Mesendoderm (in vitro differentiated cells): ENCODE data around the gene MRPS18B.

Source experiments
- DNase-seq: peaks from one replicate; pipeline ENCODE4 v3.0.0; 2013
- H2AK5ac ChIP-seq: 2 replicates; pipeline ENCODE4 v1.6.1; 2013; ENCODE audit warnings: low read length, inconsistent platforms
- H2BK120ac ChIP-seq: 2 replicates; pipeline ENCODE4 v1.6.1; 2013; ENCODE audit warnings: low read depth, mild to moderate bottlenecking, low read length, moderate library complexity, mixed read lengths
- H2BK15ac ChIP-seq: replicated peaks from 2 replicates; pipeline ENCODE4 v1.6.1; 2013; ENCODE audit warnings: low read depth, mild to moderate bottlenecking, moderate library complexity
- H2BK5ac ChIP-seq: 2 replicates; pipeline ENCODE4 v1.6.1; 2013; ENCODE audit warnings: low read length, inconsistent platforms
- H3K18ac ChIP-seq: 2 replicates; pipeline ENCODE4 v1.6.1; 2013; ENCODE audit warnings: mild to moderate bottlenecking, low read length, mixed read lengths
- H3K23ac ChIP-seq: one replicate; pipeline ENCODE4 v1.6.1; 2013; ENCODE audit warnings: low read length
- H3K27ac ChIP-seq: 2 replicates; pipeline ENCODE4 v1.5.1; 2013; ENCODE audit warnings: low read depth, mild to moderate bottlenecking, inconsistent platforms, low read length, moderate library complexity
- H3K27me3 ChIP-seq: 2 replicates; pipeline ENCODE4 v1.6.1; 2013; ENCODE audit warnings: low read length, control low read depth, mild to moderate bottlenecking, inconsistent platforms; ENCODE audit not compliant: insufficient read depth, poor library complexity
- H3K36me3 ChIP-seq: 2 replicates; pipeline ENCODE4 v1.6.1; 2013; ENCODE audit warnings: low read length, inconsistent platforms; ENCODE audit not compliant: control insufficient read depth, insufficient read depth
- H3K4ac ChIP-seq: one replicate; pipeline ENCODE4 v1.6.1; 2013; ENCODE audit warnings: low read depth, mild to moderate bottlenecking, low read length, moderate library complexity
- H3K4me1 ChIP-seq: 2 replicates; pipeline ENCODE4 v1.6.1; 2013; ENCODE audit warnings: low read depth, low read length, inconsistent platforms; ENCODE audit not compliant: control insufficient read depth
- H3K4me2 ChIP-seq: 2 replicates; pipeline ENCODE4 v1.6.1; 2013; ENCODE audit warnings: low read length
- H3K4me3 ChIP-seq: 2 replicates; pipeline ENCODE4 v1.5.1; 2013; ENCODE audit warnings: mild to moderate bottlenecking, low read length
- H3K56ac ChIP-seq: one replicate; pipeline ENCODE4 v1.6.1; 2013; ENCODE audit warnings: low read length
- H3K79me1 ChIP-seq: 2 replicates; pipeline ENCODE4 v1.6.1; 2013; ENCODE audit warnings: low read length, inconsistent platforms
- H3K79me2 ChIP-seq: 2 replicates; pipeline ENCODE4 v1.6.1; 2013; ENCODE audit warnings: mild to moderate bottlenecking, low read length; ENCODE audit not compliant: control insufficient read depth, insufficient read depth
- H3K9ac ChIP-seq: 2 replicates; pipeline ENCODE4 v1.6.1; 2013; ENCODE audit warnings: low read length, inconsistent platforms
- H4K5ac ChIP-seq: one replicate; pipeline ENCODE4 v1.6.1; 2013; ENCODE audit warnings: low read length
- H4K8ac ChIP-seq: one replicate; pipeline ENCODE4 v1.6.1; 2013; ENCODE audit warnings: low read depth, mild to moderate bottlenecking, control low read depth, low read length, moderate library complexity
- WGBS: extraction: QIAGEN DNeasy Blood & Tissue Kit; methylation state at CpG from one replicate; pipeline ENCODE4 v1.1.7; 2013; ENCODE audit warnings: low lambda C conversion rate, missing lambda C conversion rate; ENCODE audit not compliant: insufficient coverage; ENCODE audit errors: extremely low coverage; 5-methylcytosine and 5-hydroxymethylcytosine counted together

The MRPS18B gene

DNA sequence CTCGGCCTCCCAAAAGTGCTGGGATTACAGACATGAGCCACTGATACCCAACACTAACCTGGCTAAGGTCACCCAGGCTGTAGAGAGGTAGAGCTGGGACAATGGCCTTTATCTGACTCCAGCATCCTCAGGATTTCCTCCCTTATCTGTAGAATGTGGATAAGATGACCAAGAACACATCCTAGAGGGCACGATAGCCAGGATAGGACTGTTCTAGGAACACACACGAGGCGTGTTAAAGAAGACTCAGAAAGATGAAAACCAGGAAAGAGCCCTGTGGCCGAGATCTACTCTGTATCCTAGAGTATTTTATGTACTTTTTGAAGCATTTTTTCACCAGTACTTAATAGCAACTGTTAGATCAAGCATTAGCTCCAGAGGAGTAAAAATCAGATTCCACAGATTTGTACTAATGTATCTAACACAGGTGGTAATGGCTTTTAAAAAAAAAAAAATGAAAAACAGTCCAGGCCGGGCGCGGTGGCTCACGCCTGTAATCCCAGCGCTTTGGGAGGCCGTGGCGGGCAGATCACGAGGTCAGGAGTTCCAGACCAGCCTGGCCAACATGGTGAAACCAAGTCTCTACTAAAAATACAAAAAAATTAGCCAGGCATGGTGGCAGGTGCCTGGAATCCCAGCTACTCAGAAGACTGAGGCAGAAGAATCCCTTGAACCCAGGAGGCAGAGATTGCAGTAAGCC lies 17.9 kb upstream of the MRPS18B start:
- Histone ChIP-seq H3K4me1 (no peaks in the 10 kb centered on the region), H2BK15ac (no peak overlapping the region), H2BK5ac (no peak overlapping the region), H3K56ac (no peak overlapping the region), H3K4me2 (no peak overlapping the region), H3K79me2 (no peaks in the 10 kb centered on the region), H2BK120ac (no peak overlapping the region), H3K9ac (no peak overlapping the region), H3K23ac (no peak overlapping the region), H3K27me3 (no peaks in the 10 kb centered on the region), H3K36me3 (peaks cover 26% of the 10 kb centered on the region), H3K4me3 (no peak overlapping the region), H3K79me1 (no peaks in the 10 kb centered on the region), H4K8ac (no peak overlapping the region), H3K4ac (no peak overlapping the region), H2AK5ac (no peak overlapping the region), H3K18ac (no peak overlapping the region), H3K27ac (no peak overlapping the region), H4K5ac (no peak overlapping the region)
- WGBS = no CpG with 5 or more reads among the region's 13 CpGs
- DNase-seq = peak; percentile 65

DNA sequence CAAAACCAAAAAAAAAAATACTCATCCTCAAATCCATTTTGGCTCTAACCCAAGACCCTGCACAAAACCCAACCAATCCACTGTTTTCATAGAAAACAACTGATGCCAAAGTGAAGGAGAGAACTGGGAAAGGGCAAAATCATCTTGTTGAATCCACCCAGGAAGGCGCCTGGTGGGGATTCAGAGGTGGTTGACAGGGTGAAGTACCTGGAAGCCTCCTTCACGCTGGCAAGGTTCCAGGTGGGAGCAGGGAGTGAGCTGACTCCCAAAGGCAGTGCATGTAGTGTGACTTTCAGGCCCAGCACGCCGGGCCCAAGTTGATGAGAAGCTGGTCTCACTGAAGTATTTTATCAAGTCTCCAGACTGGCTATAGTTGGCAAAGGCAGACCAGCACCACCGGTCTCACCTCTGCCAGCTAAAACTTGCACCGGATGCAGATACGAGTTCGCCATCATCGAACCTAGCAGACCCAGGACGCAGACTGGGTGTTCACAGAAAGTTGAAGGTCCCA lies 17.1 kb upstream of the MRPS18B start:
- H3K27me3 ChIP-seq = no peaks in the 10 kb centered on the region
- no peak overlapping the region for H2BK120ac ChIP-seq
- H2BK5ac ChIP-seq = no peak overlapping the region
- no peak overlapping the region for H2BK15ac ChIP-seq
- DNase-seq = no peak
- no peaks in the 10 kb centered on the region for H3K4me1 ChIP-seq
- no peak overlapping the region for H3K4ac ChIP-seq
- no peak overlapping the region for H2AK5ac ChIP-seq
- WGBS = no CpG with 5 or more reads among the region's 10 CpGs
- no peak overlapping the region for H4K5ac ChIP-seq
- no peak overlapping the region for H3K56ac ChIP-seq
- no peak overlapping the region for H3K18ac ChIP-seq
- H3K4me2 ChIP-seq = no peak overlapping the region
- H3K79me2 ChIP-seq = no peaks in the 10 kb centered on the region
- H3K36me3 ChIP-seq = peaks cover 30% of the 10 kb centered on the region
- no peak overlapping the region for H4K8ac ChIP-seq
- H3K79me1 ChIP-seq = no peaks in the 10 kb centered on the region
- H3K9ac ChIP-seq = no peak overlapping the region
- no peak overlapping the region for H3K23ac ChIP-seq
- H3K27ac ChIP-seq = no peak overlapping the region
- H3K4me3 ChIP-seq = no peak overlapping the region

DNA sequence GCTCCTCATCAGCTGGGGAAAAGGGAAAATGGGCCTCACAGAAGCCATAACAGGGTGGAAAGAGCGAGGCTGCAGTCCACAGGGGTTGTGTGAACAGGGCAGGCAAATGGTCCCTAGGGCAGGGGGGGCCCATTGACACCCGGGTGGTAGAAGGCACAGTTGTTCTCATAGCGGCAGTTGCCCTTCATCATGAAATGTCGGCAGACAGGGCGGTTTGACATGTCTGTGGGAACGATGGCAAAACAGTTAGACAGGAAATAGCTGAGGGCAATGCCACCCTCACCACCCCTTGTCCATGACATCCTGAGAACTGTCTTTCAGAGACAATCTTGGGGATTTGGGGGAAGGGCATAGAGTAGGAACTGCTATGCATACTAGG lies 16.2 kb upstream of the MRPS18B start:
- Histone ChIP-seq H3K36me3 (peaks cover 37% of the 10 kb centered on the region), H2AK5ac (no peak overlapping the region)
- WGBS = no CpG with 5 or more reads among the region's 6 CpGs

DNA sequence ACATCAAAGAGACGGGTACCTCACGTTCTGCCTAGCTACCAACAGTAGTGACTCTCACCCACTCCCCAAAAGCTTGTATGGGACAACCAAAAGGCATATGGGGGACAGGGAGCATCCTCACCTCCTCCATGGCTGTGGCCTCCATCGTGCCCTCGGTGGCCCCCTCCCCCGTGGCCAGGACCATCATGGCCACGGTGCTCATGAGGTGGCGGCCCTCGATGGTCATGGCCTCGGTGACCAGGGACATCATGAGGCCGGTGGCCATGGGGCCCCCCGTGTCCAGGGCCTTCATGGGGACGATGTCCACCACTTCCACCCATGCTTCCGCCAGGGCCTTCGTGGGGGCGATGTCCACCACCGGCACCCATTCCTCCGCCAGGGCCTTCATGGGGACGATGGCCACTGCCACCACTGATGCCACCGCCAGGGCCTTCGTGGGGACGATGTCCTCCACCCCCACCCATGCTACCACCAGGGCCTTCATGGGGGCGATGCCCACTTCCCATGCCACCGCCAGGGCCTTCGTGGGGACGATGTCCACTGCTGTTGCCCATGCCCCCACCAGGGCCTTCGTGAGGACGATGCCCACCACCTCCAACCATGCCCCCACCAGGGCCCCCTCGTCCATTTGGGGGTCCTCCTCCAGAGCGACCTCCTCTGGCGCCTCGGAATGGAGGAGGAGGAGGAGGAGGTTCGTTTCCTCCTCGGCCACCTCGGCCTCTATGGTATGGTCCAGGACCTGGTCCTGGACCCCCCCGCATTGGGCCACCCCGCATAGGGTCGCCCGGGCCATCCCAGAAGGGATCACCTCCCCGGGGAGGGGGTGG lies 15.6 kb upstream of the MRPS18B start:
- Histone ChIP-seq H3K79me1 (peaks cover 2% of the 10 kb centered on the region), H3K27me3 (no peaks in the 10 kb centered on the region), H2AK5ac (no peak overlapping the region), H3K79me2 (no peaks in the 10 kb centered on the region), H2BK5ac (no peak overlapping the region), H3K9ac (no peak overlapping the region), H3K36me3 (peaks cover 39% of the 10 kb centered on the region), H3K4ac (no peak overlapping the region), H3K4me2 (no peak overlapping the region), H3K4me3 (no peak overlapping the region), H3K18ac (no peak overlapping the region), H4K5ac (no peak overlapping the region), H3K23ac (no peak overlapping the region), H2BK120ac (no peak overlapping the region), H4K8ac (no peak overlapping the region), H3K56ac (no peak overlapping the region), H2BK15ac (no peak overlapping the region), H3K4me1 (no peaks in the 10 kb centered on the region), H3K27ac (no peak overlapping the region)
- no peak for DNase-seq
- WGBS = no CpG with 5 or more reads among the region's 39 CpGs

More for the DNA sequence above, 16.2 kb upstream of the MRPS18B start:
- H3K23ac ChIP-seq = no peak overlapping the region
- no peak overlapping the region for H3K18ac ChIP-seq
- no peak overlapping the region for H4K8ac ChIP-seq
- no peak overlapping the region for H4K5ac ChIP-seq
- H3K56ac ChIP-seq = no peak overlapping the region
- no peak overlapping the region for H2BK120ac ChIP-seq
- H3K79me1 ChIP-seq = peaks cover 2% of the 10 kb centered on the region
- H3K27ac ChIP-seq = no peak overlapping the region
- no peaks in the 10 kb centered on the region for H3K27me3 ChIP-seq
- no peak overlapping the region for H3K4ac ChIP-seq
- H3K79me2 ChIP-seq = no peaks in the 10 kb centered on the region
- DNase-seq = no peak
- no peak overlapping the region for H3K4me3 ChIP-seq
- H3K4me1 ChIP-seq = no peaks in the 10 kb centered on the region
- H2BK15ac ChIP-seq = no peak overlapping the region
- no peak overlapping the region for H2BK5ac ChIP-seq
- no peak overlapping the region for H3K9ac ChIP-seq
- no peak overlapping the region for H3K4me2 ChIP-seq

DNA sequence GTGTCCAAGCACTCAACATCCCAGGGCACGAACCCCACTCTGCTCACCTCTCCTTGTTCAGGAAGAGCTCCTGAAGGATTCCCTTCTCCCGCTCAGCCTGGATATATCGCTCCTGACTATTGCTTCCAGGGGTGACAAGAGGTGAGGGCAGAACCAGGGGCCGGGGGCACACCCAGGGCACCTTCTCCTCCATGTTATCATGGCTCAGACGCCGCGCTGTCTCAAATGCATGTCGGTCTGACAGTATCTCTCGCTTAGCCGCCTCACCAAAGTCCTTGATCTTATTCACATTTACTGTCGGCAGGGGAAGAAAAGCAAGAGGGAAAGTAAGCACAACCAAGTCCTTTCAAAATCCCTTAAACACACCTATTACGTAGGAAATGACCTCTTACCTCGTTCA lies 13.7 kb upstream of the MRPS18B start:
- H3K4ac ChIP-seq = no peak overlapping the region
- WGBS = no CpG with 5 or more reads among the region's 13 CpGs
- H3K27me3 ChIP-seq = no peaks in the 10 kb centered on the region
- H4K5ac ChIP-seq = no peak overlapping the region
- no peak overlapping the region for H2BK15ac ChIP-seq
- no peak overlapping the region for H3K4me2 ChIP-seq
- H3K4me3 ChIP-seq = no peak overlapping the region
- H3K79me1 ChIP-seq = peaks cover 2% of the 10 kb centered on the region
- no peak overlapping the region for H2BK120ac ChIP-seq
- H3K79me2 ChIP-seq = no peaks in the 10 kb centered on the region
- no peak overlapping the region for H3K9ac ChIP-seq
- no peak overlapping the region for H3K56ac ChIP-seq
- H3K4me1 ChIP-seq = no peaks in the 10 kb centered on the region
- DNase-seq = no peak
- no peak overlapping the region for H3K23ac ChIP-seq
- H3K36me3 ChIP-seq = peaks cover 41% of the 10 kb centered on the region
- H3K27ac ChIP-seq = no peak overlapping the region
- no peak overlapping the region for H3K18ac ChIP-seq
- H2AK5ac ChIP-seq = no peak overlapping the region
- no peak overlapping the region for H4K8ac ChIP-seq
- no peak overlapping the region for H2BK5ac ChIP-seq
